ENCODE data around the gene PARP12.

The PARP12 gene

GRCh38 chr7:140008755-140009610 is 53.8 kb downstream of the PARP12 start:
- DNase-seq = no peak

GRCh38 chr7:140007051-140007690 is 55.6 kb downstream of the PARP12 start:
- no peak for DNase-seq

- no peak for DNase-seq
Observed at GRCh38 chr7:140006600-140006999, 56.2 kb downstream of the PARP12 start.

GRCh38 chr7:140005754-140006503 is 56.8 kb downstream of the PARP12 start:
- DNase-seq = peak in 1 of 2 experiments; percentile 29

- DNase-seq = no peak
Observed at GRCh38 chr7:140005341-140005740, 57.4 kb downstream of the PARP12 start.

- no peak for DNase-seq
Observed at GRCh38 chr7:140004672-140005071, 58.1 kb downstream of the PARP12 start.

GRCh38 chr7:140003913-140004382 is 58.8 kb downstream of the PARP12 start:
- peak; percentile 54 to 85 for DNase-seq

GRCh38 chr7:140000666-140001268 is 62.0 kb downstream of the PARP12 start:
- DNase-seq = no peak

GRCh38 chr7:139999516-139999915 is 63.2 kb downstream of the PARP12 start:
- DNase-seq = no peak

GRCh38 chr7:139998572-139998971 is 64.2 kb downstream of the PARP12 start:
- no peak for DNase-seq

GRCh38 chr7:139995017-139995915 is 67.5 kb downstream of the PARP12 start:
- DNase-seq = no peak

- DNase-seq = no peak
Observed at GRCh38 chr7:139994356-139994755, 68.4 kb downstream of the PARP12 start.

- no peak for DNase-seq
Observed at GRCh38 chr7:139993592-139993991, 69.2 kb downstream of the PARP12 start.

GRCh38 chr7:139993169-139993568 is 69.6 kb downstream of the PARP12 start:
- DNase-seq = no peak

GRCh38 chr7:139992353-139993044 is 70.3 kb downstream of the PARP12 start:
- DNase-seq = no peak

- DNase-seq = no peak
Observed at GRCh38 chr7:139991911-139992310, 70.8 kb downstream of the PARP12 start.

- DNase-seq = no peak
Observed at GRCh38 chr7:139991269-139991666, 71.5 kb downstream of the PARP12 start.

GRCh38 chr7:139990571-139991268 is 72.0 kb downstream of the PARP12 start:
- no peak for DNase-seq

GRCh38 chr7:139990142-139990535 is 72.6 kb downstream of the PARP12 start:
- peak in 1 of 2 experiments; percentile 18 for DNase-seq

- DNase-seq = peak in 1 of 2 experiments; percentile 27
Observed at GRCh38 chr7:139989366-139990141, 73.2 kb downstream of the PARP12 start.
